HepG2 (cell line): ENCODE measurements around the gene CAPN15. TPM values are rescaled to one million over a fixed set of nuclear protein-coding genes. Genes with fewer than 3 reads are reported as not detected.

Experiments used
- DBP ChIP-seq: sonication (generic); formaldehyde crosslinking; IDR thresholded peaks from 2 replicates; pipeline ENCODE4 v1.4.0; 2020; ENCODE audit warnings: missing genetic modification reagents; ENCODE audit errors: not compliant biosample characterization
- KDM5B ChIP-seq: sonication (generic); formaldehyde crosslinking; IDR thresholded peaks from 2 replicates; pipeline ENCODE4 v1.4.0; 2020; ENCODE audit warnings: missing genetic modification reagents, mild to moderate bottlenecking, borderline replicate concordance
- MYC ChIP-seq: sonication (generic); formaldehyde crosslinking; IDR thresholded peaks from 2 replicates; pipeline ENCODE4 v1.9.0; 2021; ENCODE audit warnings: missing genetic modification reagents, borderline replicate concordance
- SP5 ChIP-seq: IDR thresholded peaks from 2 replicates; pipeline ENCODE4 v1.6.1; 2016; ENCODE audit warnings: low read depth, borderline replicate concordance
- XRCC5 ChIP-seq: fragments of 200-400 bp; formaldehyde crosslinking; optimal IDR thresholded peaks from 2 replicates; pipeline ENCODE3; 2017; ENCODE audit warnings: mild to moderate bottlenecking, low read length
- ZFY ChIP-seq: sonication (generic); formaldehyde crosslinking; IDR thresholded peaks from 2 replicates; pipeline ENCODE4 v1.4.0; 2020; ENCODE audit warnings: missing genetic modification reagents
- ZNF687 ChIP-seq: sonication (generic); formaldehyde crosslinking; IDR thresholded peaks from 2 replicates; pipeline ENCODE4 v1.5.1; 2020; ENCODE audit warnings: mild to moderate bottlenecking, missing genetic modification reagents, moderate library complexity
- polyA plus RNA-seq, 8 experiments: library from polyadenylated mRNA; depleted of rRNA in 3 of 8; stranded (reverse) in 7 of 8; unstranded in 1 of 8; fragments of >200 nt; fragmentation: Illumina TruSeq in 4 of 8; extraction: Trizol in 4 of 8; gene quantifications; 2 replicates each; pipeline versions ENCODE4 v1.2.1 to v1.2.3, GENCODE V29; 2011 to 2016; ENCODE audit warnings: low read depth in 4 of 8, missing spikeins in 1 of 8, mixed read lengths in 1 of 8; ENCODE audit not compliant: insufficient read depth in 1 of 8
- total RNA-seq, 5 experiments: library from RNA; depleted of rRNA; stranded (reverse); fragments of >200 nt; fragmentation: Illumina TruSeq; extraction: Trizol; gene quantifications; 2 replicates each; pipeline ENCODE4 v1.2.3, GENCODE V29; 2016; ENCODE audit warnings: low read depth in 1 of 5
- TF ChIP-seq, protein P1 (sequence below): sonication (generic); formaldehyde crosslinking; IDR thresholded peaks from 2 replicates; pipeline ENCODE4 v1.5.0; 2020; ENCODE audit warnings: missing genetic modification reagents, mild to moderate bottlenecking, borderline replicate concordance

CAPN15 gene
- total and polyA plus RNA-seq, 2 of the 13 experiments (the other 11 are each of a cell fraction or from before 2014, with no cell fraction given): 14.9 to 24.5 TPM

DNA sequence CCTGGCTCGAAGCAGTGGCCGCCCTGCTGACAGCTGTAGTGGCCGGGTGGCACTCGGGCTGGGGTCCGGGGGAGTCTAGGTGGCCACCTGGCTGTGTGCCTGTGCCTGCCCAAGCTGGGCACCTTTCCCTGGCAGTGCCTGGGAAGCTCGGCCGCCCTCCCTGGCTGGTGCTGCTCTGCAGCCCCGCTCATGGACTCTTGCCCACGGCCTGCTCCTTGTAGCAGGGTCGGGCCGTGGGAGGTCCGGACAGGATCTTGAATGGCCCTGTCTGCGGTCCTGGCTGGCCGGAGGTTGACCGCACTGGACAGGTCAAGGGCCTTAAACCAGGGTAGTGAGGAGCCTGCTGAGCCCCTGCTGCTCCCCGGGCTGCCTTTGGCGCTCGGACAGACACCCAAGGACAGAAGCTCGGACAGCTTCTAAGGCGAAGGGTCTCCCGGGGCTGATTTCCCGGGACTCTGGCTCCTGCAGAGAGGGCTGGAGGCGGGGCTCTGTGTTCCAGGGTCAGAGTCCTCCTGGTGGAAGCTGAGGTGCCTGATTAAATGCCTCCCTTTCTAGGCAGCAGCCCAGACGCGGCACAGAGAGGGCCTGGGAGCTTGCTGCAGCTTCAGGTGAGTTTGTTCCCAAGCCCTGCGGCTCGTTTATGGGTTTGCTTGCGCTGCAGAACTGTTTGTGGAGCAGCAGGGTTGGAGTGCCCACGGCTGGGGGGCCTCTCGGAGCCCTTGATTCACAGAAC lies 6.0 kb downstream of the CAPN15 start (continued):
- TF ChIP-seq ZNF687 (CRISPR knock-in tag): peak; percentile 83
- TF ChIP-seq MYC (CRISPR knock-in tag): peak; percentile 44; the same call in 1 of the 2 replicates
- TF ChIP-seq KDM5B (CRISPR knock-in tag): peak; percentile 53; the same call in 1 of the 2 replicates
- TF ChIP-seq XRCC5: peak; percentile 58
- TF ChIP-seq ZFY (CRISPR knock-in tag): peak; percentile 52; the same call in 1 of the 2 replicates
- TF ChIP-seq DBP (CRISPR knock-in tag): no peak
- TF ChIP-seq SP5 (CRISPR knock-in tag): peak; percentile 80
- TF ChIP-seq, protein P1, sequence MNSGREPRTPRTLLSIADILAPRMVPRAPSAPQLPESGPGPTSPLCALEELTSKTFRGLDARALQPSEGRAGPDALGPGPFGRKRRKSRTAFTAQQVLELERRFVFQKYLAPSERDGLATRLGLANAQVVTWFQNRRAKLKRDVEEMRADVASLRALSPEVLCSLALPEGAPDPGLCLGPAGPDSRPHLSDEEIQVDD: no peak
- TF ChIP-seq, all 625 proteins: peak for 128
